ENCODE data around the gene MCF2L.

Gene MCF2L

DNA sequence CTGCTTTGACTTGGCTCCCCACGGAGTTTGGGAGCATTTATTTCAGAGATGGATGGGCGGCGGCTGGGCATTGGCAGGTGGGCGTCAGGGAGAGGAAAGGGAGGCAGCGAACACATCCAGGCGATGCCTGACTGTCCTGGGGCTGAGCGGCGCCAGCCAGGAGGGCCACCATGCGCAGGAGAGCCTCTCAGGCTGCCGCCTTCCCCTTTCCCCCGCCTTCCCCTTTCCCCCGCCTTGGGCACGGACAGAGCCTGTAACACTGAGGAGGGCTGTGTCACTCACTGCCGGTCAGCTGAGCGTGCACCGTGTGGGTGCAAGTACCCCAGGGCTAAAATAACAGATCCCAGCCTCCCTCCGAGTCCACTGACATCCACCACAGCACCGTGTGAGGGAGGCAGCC, 11.4 kb downstream of the MCF2L start:
- no peak overlapping the region for H3K4me3 ChIP-seq (ENCODE audit: low read depth, low read length)

DNA sequence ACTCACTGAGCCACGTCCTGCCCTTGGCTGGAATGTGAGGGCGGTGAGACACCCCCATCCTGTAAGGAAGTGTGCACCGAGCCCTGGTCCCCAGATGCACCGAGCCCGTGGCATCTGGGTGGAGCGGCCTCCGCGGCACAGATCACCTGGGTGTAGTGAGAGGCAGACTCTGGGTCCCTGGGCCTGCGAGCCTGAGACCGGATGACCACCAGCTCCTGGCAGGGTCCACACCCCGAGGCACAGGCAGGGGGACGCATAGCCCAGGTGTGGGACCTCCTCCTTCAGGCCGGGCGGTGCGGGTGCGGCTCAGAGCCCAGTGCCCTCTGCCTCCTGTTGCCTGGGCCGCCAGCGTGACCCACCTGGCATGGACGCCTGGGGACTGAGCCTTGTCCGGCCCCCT, 12.4 kb downstream of the MCF2L start:
- no peak overlapping the region for H3K4me3 ChIP-seq (ENCODE audit: low read depth, low read length)

DNA sequence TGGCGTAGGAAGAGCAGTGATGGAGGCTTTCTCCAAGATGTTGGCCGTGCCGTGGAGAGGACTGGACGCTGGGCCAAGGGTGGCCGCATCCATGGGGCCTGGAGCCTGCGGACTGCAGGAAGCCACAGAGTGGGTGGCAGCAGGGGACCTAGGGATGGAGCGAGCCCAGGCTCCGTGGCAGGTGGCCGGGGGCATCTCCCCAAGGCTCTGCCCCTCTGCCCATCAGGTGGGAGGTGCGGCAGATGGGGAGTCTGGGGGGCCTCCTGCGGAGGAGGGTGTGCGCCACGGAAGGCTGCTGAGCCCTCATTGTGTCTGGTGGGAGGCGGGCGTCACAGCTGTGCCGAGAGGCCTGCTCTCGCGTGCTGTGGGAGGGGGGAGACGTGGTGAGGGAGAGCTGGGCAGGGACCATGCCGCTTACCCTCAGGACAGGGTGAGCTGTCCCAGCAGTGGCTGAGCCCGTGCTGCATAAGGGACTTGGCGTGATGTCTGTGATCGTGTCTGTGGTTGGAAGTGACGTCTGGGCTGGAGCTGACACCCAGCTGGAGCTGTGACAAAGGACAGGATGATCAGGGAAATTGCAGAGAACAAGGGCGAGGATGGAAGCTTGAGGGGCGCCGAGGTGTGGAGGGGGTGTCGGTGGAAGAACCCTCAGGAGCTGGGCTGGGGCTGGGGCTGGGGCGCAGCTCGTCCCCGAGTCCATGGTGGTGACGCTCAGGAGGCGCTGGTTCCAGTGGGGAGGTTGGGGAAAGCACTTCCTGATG, 13.4 kb downstream of the MCF2L start:
- no peak overlapping the region for H3K4me3 ChIP-seq (ENCODE audit: low read depth, low read length)

DNA sequence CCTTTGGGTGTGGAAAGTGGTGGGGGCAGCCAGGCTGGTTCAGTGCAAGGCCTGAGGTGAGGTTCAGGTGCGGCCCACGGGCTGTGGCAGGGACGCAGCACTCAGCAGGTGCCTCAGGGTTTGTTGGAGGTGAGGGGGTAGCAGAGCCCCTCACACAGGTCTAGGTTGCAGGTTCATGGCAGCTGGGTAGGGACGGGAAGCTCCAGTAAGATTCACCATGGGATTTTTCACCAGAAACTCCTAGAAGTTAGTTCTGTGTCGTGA, 14.0 kb downstream of the MCF2L start:
- no peak overlapping the region for H3K4me3 ChIP-seq (ENCODE audit: low read depth, low read length)

DNA sequence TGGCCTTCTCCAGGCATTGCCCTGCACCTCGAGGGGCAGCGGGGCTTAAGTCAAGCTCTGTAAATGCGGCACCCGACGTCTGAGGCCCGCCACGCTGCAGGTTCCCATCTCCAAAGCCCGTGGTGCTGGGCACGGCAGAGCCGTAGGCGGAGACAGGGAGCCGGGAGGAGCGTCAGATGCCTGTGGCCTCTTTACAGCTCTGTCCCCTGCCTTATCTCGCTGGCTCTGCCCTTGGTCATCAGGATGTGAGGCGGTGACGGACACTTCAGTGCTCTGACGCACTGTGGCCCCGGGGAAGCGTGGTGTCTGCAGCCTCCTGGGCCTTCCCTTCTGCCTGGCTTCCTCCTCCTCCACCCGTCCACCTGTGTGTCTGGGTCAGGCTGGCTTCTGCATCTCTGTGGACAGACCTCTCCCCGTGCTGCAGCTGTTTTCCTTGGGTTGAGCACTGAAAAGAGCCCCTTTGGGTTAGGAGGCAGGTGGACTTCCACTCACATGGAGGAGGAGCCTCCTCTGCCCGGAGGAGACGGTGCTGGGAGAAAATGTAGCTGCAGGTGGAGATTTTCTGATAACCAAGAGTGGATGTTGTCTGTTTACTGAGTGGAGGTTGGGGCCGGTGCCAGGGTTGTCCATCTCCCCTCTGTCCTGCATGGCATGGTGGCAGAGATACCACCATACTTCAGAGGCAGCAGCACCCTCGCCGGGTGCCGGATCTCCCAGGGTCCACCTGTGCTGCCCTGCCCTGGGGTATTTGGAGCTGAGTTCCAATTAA, 14.6 kb downstream of the MCF2L start:
- H3K4me3 ChIP-seq (ENCODE audit: low read depth, low read length), result no peak overlapping the region

DNA sequence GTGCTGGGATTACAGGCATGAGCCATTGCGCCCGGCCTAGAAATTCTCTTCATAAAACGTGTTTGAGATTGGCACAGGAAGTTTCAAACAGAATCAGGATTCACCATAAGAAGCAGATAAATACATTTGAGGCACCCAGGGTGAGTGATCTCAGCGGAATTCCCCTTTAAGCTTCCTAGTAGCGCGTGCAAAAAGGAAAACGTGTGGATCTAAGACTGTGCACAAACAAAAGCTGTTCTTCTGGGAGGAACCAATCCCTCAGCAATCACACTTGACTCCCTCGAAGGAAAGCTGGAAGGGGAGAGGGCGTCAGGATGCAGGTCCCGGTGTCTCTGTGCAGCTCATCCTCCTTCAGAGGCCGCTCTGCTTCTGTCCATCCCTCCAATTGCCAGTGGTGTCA, 15.5 kb downstream of the MCF2L start:
- no peak overlapping the region for H3K4me3 ChIP-seq (ENCODE audit: low read depth, low read length)

DNA sequence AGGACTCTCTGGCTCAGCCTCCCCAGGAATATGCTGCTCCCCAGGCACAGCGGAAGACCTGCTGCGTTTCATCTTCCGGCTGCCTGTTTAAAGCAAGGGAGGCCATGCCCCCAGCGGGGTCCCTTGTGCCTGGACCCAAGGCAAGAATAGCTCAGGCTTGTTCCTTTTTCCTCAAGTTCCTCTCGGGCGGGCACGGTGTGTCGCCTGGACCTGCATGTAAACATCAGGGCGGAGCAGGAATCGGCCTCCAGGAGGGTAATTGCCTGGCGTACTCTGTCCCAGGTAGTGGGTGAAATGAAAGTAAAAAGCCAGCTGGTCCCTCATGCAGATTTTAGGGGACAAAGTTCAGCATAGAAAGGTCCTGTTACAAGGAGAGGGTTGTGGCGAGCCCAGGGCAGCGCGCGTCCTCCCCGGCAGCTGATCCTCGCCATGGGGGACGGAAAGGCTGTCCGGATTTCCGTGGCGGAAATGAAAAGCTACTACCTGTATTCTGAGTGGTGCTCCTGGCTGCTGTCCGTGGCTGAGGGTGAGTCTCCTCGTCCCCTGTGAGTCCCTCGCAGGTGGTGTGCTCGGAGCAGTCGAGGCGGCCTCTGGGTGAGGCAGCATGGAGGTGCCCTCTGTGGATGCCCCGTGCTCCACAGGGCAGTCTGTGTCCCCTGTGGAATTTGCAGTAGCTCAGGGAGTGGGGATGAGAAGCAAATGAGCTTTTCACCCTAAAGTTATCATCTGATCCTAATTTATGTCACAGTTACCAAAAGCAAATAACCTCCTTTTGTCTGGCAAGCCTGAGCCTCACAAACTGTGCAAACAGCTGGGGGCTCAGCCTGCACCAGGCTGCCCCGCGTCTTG, 16.2 kb downstream of the MCF2L start:
- H3K4me3 ChIP-seq (ENCODE audit: low read depth, low read length), result no peak overlapping the region

DNA sequence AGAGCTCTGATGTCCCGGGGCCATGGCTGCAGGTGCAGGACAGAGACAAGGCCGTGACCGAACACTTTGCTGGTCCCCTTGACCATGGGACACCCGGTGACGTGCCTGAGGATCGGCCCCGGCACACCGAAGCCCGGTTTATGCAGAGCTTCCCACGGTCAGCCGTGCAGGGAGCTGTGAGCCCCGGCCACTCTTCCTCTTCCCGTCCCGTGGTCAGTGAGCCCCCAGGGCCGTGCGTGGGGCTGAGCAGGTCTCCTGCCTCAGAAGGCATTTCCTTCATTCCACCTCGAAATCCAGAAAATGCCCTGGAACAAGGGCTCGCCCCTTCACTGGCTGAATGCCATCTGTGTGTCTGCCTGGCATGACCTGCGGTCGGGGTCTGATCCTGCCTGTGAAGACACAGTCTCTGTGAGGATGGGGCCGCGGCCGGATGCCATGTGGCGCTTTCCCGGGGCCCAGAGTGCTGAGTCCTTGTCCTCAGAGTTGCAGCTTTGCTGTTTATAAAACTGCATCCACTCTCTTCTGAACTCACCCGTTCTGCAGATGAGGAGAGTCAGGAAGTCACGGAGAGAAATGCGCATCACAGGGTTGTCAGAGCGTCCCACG, 16.9 kb downstream of the MCF2L start:
- no peak overlapping the region for H3K4me3 ChIP-seq (ENCODE audit: low read depth, low read length)

DNA sequence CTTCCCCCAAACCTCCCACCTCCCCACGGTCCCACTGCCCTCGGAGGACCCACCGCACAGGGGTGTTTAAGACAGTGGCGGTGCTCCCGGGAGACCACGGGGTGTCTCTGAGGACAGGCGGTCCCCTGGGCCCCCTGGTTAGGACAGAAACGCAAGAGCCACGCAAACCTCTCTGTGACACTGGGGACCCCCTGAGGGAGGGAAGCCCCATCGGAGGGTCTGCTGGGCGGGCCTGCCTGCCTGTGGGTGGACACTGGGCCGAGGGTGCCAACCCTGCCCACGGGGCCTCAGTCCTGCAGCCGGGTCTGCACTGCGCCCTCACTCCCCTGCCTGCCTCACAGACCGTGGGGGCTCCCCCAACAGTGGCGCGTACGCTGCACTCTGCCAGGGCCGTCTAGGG, 17.5 kb downstream of the MCF2L start:
- no peak overlapping the region for H3K4me3 ChIP-seq (ENCODE audit: low read depth, low read length)

DNA sequence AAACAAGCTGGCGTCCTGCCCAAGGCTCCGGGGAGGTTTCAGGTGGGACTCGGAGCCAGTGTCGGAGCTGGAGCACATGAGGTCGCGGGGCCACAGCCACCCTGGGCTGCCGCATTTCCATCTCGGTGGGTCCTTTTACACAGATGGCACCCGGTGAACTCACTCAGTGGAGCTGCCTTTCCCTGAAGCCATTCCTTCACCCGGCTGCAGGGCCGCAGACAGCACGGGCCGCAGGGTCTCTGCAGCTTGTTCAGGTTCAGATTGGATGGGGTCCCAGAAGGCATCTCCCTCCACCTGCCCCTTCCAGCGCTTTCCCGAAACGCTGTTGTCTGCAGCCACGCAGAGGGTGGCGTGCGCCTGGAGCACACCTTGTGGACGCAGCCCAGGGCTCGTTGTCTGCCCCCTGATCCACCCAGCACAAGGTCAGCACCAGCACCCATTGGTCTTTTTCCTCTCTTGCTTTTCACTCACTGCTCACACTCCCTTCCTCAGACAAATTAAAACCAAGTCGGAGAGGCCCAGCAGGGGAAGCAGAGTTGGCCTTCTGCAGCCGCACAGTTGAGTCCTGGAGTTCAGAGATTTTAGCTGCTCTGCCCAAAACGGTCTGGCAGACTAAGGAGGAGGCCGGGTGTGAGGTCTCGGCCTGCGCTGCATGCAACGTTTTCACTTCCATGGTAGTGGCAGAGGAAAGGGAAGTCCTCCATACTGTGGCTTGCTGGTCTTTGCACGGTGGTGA, 18.1 kb downstream of the MCF2L start:
- H3K4me3 ChIP-seq (ENCODE audit: low read depth, low read length), result no peak overlapping the region

DNA sequence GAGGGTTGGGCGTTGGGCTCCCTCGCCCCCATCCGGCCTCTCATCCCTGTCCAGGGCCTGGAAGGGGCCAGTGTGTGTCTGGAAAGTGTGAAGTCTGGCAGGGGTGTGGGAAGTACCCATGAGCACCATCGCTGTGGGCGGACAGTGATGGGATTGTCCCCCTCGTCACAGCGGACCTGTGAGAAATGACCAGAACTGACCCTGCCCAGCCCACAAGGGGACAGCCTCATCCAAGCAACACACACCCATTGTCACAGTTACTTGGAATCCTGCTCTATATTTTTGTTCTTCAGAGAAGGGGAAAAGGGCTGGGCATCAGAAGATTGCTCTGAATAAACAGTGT, 18.6 kb downstream of the MCF2L start:
- H3K4me3 ChIP-seq (ENCODE audit: low read depth, low read length), result no peak overlapping the region

DNA sequence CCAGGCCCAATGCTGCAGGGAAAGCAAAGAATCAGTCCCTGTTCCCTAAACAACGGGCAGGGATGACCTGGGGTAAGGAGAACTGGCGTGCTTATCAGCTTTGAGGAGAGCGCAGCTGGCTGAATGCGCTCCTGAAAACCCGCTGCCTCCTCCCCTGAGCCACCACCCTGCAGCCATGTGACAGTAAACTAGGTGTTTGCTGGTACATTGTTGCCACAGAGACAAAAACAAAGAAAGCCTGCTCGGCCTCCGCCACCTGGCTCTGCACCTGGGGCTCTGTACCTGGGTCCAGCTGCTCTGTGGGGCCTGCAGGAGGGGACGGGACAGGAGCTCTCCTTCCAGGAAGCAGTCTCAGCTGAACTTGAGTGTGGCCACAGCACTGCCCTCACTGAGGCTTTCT, 21.8 kb downstream of the MCF2L start:
- no peak overlapping the region for H3K4me3 ChIP-seq (ENCODE audit: low read depth, low read length)

DNA sequence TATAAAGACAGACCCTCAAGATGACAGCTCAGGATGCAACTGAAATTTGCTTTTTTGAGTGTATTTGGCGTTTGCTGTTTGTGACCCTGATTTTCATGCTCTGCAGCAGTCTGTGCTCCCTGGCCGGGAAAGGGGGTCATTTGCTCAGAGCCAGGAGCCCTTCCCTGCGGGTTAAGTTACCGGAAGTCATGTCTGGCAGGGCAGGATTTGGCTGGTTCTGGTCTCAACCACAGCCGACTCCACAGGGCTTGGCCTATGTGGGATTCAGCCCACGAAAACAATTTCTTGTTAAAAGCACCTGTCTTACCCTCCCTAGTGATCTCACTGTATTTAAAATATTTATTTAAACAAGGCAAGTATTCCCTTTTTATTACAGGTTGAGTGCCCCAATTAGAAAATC, 22.6 kb downstream of the MCF2L start:
- H3K4me3 ChIP-seq (ENCODE audit: low read depth, low read length), result no peak overlapping the region

DNA sequence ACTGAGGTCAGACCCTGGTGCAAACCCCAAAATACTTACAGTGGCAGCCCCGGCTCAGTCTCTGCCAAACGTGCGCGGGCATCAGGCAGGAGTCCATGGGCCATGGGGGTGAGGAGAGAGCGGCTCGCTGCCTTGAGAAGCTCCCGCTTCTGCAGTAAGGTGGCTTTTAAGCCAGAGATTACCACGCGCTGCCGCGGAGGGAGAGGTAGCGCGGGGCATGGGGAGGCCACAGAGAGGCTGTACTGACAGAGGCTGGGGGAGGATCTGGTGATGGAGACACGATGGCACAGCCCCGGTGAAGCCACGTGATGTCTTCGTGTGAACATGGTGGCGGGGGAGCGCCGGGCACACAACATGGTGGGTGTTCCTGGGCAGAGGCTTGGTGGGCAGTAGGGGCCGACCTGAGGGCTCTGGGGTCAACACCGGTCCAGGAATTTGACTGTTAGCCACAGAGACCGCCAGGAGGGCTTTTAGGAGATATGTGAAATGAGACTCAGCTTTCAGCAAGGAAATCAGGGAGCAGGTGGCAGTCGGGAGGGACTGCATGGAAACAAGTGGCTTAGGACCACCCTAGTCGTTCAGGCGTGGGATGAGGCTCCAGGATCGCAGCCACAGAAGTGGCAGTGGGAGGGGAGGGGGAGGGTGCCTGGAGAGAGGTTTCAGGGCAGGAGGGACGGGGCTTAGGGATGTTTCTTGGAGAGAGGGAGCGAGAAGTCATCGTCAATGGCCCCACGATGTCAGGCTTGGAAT, 24.1 kb downstream of the MCF2L start:
- no peak overlapping the region for H3K4me3 ChIP-seq (ENCODE audit: low read depth, low read length)

DNA sequence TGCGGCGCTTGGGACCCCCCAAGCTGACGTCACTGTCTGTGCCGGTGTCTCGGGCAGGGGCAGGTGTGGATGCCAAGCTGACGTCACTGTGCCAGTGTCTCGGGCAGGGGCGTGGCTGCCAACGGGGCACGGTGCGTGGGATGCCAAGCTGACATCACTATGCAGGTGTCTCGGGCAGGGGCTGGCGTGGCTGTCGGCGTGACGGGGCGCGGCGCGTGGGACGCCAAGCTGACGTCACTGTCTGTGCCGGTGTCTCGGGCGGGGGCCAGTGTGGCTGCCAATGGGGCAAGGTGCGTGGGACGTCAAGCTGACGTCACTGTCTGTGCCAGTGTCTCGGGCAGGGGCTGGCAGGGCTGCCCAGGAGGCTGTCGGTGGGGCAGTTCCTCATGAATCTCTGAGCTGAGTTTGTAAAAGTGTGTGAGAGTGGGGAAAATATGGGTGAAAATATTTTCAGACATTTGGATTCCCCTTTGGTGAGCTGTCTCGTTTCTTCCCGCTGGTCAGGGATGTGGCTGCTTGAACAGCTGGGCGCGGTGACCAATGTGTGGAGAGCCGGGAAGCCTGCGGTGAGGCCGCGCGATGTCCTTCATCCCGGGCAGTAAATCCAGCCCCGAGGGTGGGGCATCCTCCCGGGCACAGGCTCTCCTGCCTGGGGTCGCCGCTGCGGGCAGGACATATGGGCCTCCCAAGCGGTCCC, 25.2 kb downstream of the MCF2L start:
- H3K4me3 ChIP-seq (ENCODE audit: low read depth, low read length), result no peak overlapping the region

DNA sequence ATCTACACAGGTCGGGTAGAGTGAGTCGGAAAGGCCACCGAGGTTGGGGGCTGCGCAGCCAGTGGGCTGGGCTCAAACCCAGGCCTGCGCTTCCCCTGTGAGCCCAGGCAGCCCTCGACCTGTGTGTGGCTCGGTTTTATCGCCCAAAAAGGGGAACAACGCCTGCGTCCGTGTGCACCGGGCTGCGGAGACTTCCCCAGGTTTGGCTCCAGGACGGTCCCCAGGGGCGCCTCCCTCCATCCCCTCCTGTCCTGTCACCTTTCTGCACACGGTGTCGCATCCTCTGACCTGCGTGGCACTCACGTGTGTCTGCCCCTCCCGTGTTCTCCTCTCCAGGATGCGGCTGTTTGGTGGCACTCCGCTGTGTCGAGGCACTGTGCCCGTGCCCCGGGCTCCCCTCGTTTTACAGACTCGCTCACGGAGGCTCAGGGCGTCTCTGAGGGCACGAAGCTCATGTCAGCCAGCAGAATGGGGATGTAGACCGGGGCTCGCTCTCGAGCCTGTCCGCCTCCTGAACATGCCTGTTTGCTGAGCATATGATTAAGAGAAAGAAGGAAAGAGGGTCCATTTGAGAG, 25.9 kb downstream of the MCF2L start:
- H3K4me3 ChIP-seq (ENCODE audit: low read depth, low read length), result no peak overlapping the region

DNA sequence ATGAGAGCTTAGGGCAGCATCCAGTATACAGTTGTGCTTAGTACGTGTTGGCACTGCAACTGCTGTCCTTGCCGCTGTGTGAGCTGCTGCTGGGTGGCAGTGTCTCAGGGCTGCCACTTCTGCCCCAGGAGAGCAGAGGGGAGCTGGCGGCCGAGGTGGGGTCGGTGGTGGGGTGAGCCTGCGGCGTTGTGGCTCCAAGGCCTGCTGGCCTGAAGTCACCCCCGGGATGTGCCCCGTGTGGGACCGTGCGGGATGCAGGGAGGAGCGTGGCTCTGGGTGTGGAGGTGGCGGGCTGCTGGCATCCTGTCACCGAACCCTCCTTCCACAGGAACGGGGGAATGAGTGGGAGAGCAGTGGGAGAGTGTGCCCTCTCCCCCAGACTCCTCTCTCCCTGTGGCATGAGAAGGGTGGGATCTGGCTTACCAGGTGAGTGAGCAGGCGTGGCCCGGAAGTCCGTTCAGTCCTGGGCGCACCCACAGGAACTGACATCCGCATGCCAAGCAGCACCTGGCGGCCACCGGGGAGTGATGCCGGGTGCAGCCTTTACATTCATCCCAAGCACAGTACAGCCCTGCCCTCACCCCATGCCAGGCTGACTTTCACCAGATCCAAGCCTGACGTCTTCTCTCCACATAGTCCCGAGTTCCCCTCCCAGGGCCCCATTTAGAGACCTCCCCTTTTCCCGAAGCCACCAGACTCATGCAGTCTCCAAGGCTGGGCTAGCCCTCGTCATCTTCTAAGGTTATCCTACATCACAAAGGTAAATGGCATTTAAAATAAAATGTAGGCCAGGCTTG, 26.6 kb downstream of the MCF2L start:
- no peak overlapping the region for H3K4me3 ChIP-seq (ENCODE audit: low read depth, low read length)

DNA sequence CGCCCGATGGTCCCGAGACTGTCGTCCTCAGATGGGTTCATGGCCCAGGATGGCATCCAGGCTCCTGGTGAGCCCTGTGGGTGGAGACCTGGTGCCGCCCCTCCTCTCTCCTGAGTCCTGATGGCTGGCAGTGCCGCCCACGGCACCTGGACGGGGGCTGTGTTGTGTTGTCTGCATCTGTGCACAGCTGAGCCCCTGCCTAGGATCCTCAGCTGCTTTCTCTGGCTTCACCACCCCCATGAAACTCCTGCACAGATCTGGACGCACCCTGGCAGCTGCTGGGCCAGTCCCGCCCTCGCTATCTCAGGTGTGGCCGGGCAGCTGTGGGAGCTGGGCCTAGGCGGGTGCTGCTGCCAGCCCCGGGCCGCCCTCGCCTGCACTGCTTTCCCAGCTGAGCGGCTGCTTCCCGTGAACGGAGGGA, 27.7 kb downstream of the MCF2L start:
- H3K4me3 ChIP-seq (ENCODE audit: low read depth, low read length), result no peak overlapping the region
